ENCODE results near the gene MAP3K6. TPM values are rescaled to one million over a fixed set of nuclear protein-coding genes. Genes with fewer than 3 reads are reported as not detected.
A peak's percentile ranks its signal among the peaks of the same experiment; 100 is the strongest.

The MAP3K6 gene
- total and polyA plus RNA-seq, 3 donors from 2014 or later, result 18.4 to 31.7 (median 18.8) TPM

- no peaks in the 10 kb centered on the region for H3K27me3 ChIP-seq
- no peaks in the 10 kb centered on the region for H3K9me3 ChIP-seq
- peaks cover 14% of the 10 kb centered on the region for H3K4me1 ChIP-seq
- TF ChIP-seq POLR2A (IDR thresholded peaks at IDR 0.05), result no peak
- TF ChIP-seq, protein P1, sequence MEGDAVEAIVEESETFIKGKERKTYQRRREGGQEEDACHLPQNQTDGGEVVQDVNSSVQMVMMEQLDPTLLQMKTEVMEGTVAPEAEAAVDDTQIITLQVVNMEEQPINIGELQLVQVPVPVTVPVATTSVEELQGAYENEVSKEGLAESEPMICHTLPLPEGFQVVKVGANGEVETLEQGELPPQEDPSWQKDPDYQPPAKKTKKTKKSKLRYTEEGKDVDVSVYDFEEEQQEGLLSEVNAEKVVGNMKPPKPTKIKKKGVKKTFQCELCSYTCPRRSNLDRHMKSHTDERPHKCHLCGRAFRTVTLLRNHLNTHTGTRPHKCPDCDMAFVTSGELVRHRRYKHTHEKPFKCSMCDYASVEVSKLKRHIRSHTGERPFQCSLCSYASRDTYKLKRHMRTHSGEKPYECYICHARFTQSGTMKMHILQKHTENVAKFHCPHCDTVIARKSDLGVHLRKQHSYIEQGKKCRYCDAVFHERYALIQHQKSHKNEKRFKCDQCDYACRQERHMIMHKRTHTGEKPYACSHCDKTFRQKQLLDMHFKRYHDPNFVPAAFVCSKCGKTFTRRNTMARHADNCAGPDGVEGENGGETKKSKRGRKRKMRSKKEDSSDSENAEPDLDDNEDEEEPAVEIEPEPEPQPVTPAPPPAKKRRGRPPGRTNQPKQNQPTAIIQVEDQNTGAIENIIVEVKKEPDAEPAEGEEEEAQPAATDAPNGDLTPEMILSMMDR (IDR thresholded peaks at IDR 0.05), result peak in 2 of 3 experiments; percentile 31 to 58
- H3K27ac ChIP-seq, result peak within 1 kb of the TSS; percentile 78 to 85
- 1 to 2% methylated on average over 27 to 64 of the region's 67 CpGs for WGBS, 2 donors
- intact Hi-C loops (cut with DNase I; ENCODE audit: low total_unique reads), result no loop called here
- H3K4me3 ChIP-seq, result peak within 1 kb of the TSS; percentile 89 to 94
- peak; percentile 97 for DNase-seq
- no peaks in the 10 kb centered on the region for H3K36me3 ChIP-seq (ENCODE audit: low read depth, missing control alignments)
These were observed 44.8 kb downstream of the MAP3K6 start, which contains the start of gene TMEM222 for GRCh38 chr1:27321813-27322568. Gene TMEM222, plus strand, starts transcription at chr1:27322163. Its CDS starts 35 bp downstream, at chr1:27322198.

- Histone ChIP-seq H3K27me3 (no peaks in the 10 kb centered on the region), H3K4me3 (no peak overlapping the region), H3K36me3 (ENCODE audit: low read depth, missing control alignments) (no peaks in the 10 kb centered on the region), H3K4me1 (peaks cover 11% of the 10 kb centered on the region), H3K9me3 (no peaks in the 10 kb centered on the region), H3K27ac (no peak overlapping the region)
- no peak for DNase-seq
- WGBS, 2 donors, result 50 to 68% methylated on average over 1 of the region's 1 CpG
- no peak for TF ChIP-seq POLR2A (IDR thresholded peaks at IDR 0.05)
- TF ChIP-seq, protein P1 (IDR thresholded peaks at IDR 0.05), result no peak
- intact Hi-C loops (cut with DNase I; ENCODE audit: low total_unique reads), result no loop called here
These were observed 48.2 kb downstream of the MAP3K6 start for GRCh38 chr1:27318596-27318995.

DNA sequence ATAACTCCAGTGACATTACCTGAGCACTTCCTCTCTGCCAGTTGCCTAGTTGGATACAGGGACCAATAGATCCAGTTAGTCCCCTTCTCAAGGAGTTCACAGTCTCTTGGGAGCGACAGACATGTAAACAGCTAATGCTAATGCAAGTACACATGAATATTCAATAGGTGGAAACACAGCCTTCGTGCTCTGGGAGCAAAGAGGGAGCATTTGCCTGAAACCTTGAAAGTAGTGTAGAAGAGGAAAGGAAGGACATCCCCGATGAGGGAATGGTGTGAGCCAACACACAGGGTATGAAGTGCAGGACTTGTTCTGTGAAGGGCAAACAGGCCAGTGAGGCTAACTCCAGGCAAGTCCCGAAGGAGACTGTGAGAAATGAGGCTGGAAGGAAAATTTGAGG, 48.6 kb downstream of the MAP3K6 start:
- H3K27ac ChIP-seq, result no peak overlapping the region
- DNase-seq, result no peak
- no peaks in the 10 kb centered on the region for H3K27me3 ChIP-seq
- peaks cover 6% of the 10 kb centered on the region for H3K4me1 ChIP-seq
- 37 to 52% methylated on average over 4 of the region's 4 CpGs for WGBS, 2 donors
- H3K36me3 ChIP-seq (ENCODE audit: low read depth, missing control alignments), result no peaks in the 10 kb centered on the region
- intact Hi-C loops (cut with DNase I; ENCODE audit: low total_unique reads), result no loop called here
- H3K4me3 ChIP-seq, result no peak overlapping the region
- TF ChIP-seq, protein P1 (IDR thresholded peaks at IDR 0.05), result no peak
- no peak for TF ChIP-seq POLR2A (IDR thresholded peaks at IDR 0.05)
- no peaks in the 10 kb centered on the region for H3K9me3 ChIP-seq

- WGBS, 2 donors, result 83 to 95% methylated on average over 5 of the region's 5 CpGs
- TF ChIP-seq POLR2A (IDR thresholded peaks at IDR 0.05), result no peak
- TF ChIP-seq, protein P1 (IDR thresholded peaks at IDR 0.05), result no peak
These were observed 49.9 kb downstream of the MAP3K6 start for GRCh38 chr1:27316860-27317259.

DNA sequence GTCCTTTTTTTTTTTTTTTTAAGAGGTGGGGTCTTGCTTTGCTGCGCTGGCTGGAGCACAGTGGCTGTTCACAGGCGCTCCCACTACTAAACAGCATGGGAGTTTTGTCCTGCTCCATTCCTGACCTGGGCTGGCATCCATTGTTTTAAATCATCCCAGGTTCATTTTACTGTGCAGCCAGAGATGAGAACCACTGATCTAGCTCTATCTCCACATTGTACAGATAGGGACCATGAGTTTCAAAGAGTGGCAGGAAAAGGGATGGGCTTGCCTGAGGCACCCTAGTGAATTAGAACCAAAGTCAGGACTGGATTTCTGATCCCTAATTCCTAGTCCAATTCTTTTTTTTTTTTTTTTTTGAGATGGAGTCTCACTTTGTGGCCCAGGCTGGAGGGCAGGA, 52.0 kb downstream of the MAP3K6 start:
- Histone ChIP-seq H3K36me3 (ENCODE audit: low read depth, missing control alignments) (no peaks in the 10 kb centered on the region), H3K27ac (no peak overlapping the region), H3K4me3 (no peak overlapping the region), H3K4me1 (no peaks in the 10 kb centered on the region), H3K27me3 (no peaks in the 10 kb centered on the region), H3K9me3 (no peaks in the 10 kb centered on the region)
- intact Hi-C loops (cut with DNase I; ENCODE audit: low total_unique reads), result no loop called here
- no peak for TF ChIP-seq POLR2A (IDR thresholded peaks at IDR 0.05)
- TF ChIP-seq, protein P1 (IDR thresholded peaks at IDR 0.05), result no peak
- 57 to 58% methylated on average over 2 of the region's 2 CpGs for WGBS, 2 donors
- no peak for DNase-seq

More at GRCh38 chr1:27316860-27317259, 49.9 kb downstream of the MAP3K6 start:
- Histone ChIP-seq H3K27ac (no peak overlapping the region), H3K4me1 (peaks cover 5% of the 10 kb centered on the region), H3K27me3 (no peaks in the 10 kb centered on the region), H3K36me3 (ENCODE audit: low read depth, missing control alignments) (no peaks in the 10 kb centered on the region), H3K4me3 (no peak overlapping the region), H3K9me3 (no peaks in the 10 kb centered on the region)
- intact Hi-C loops (cut with DNase I; ENCODE audit: low total_unique reads), result no loop called here
- no peak for DNase-seq

Measured in testis (tissue), 3 donors.